Breast epithelium (tissue), 4 donors: Measurements from ENCODE around the gene DDX56. TPM values are rescaled to one million over a fixed set of nuclear protein-coding genes. Genes with fewer than 3 reads are reported as not detected.

Experiments used
- DNase-seq, 2 donors: peaks; one replicate each; pipeline ENCODE4 v3.0.0-alpha.2; 2019; ENCODE audit warnings: low spot score in 2 of 2
- H3K27ac ChIP-seq, 2 donors: fragments of 200-600 bp; sonication (generic) in 1 of 2; one replicate each; pipeline ENCODE4 v1.5.1; 2016 to 2019; ENCODE audit warnings: mild to moderate bottlenecking in 1 of 2
- H3K27me3 ChIP-seq, 2 donors: fragments of 200-600 bp; sonication (generic) in 1 of 2; one replicate each; pipeline versions ENCODE4 v1.5.1 to v1.6.0; 2017 to 2019; ENCODE audit warnings: control low read depth in 1 of 2, mild to moderate bottlenecking in 1 of 2
- H3K36me3 ChIP-seq: fragments of 200-600 bp; one replicate; pipeline ENCODE4 v1.5.1; 2019
- H3K4me1 ChIP-seq, 2 donors: fragments of 200-600 bp; sonication (generic); one replicate each; pipeline ENCODE4 v1.5.1; 2016 to 2019; ENCODE audit warnings: control low read depth in 1 of 2
- H3K4me3 ChIP-seq, 3 donors: fragments of 200-600 bp; sonication (generic); 1 replicate in 2 of 3; 2 replicates in 1 of 3; pipeline ENCODE4 v1.5.1; 2016 to 2019; ENCODE audit warnings: mild to moderate bottlenecking in 3 of 3, moderate library complexity in 2 of 3
- H3K9me3 ChIP-seq, 2 donors: fragments of 200-600 bp; sonication (generic) in 1 of 2; one replicate each; pipeline ENCODE4 v1.5.1; 2016 to 2019; ENCODE audit warnings: control low read depth in 1 of 2
- POLR2A ChIP-seq: fragments of 450-650 bp; IDR thresholded peaks from one replicate; pipeline ENCODE4 v1.6.1; 2016; ENCODE audit warnings: antibody characterized with exemption, mild to moderate bottlenecking, moderate library complexity
- POLR2AphosphoS5 ChIP-seq, 3 donors: sonication (generic); formaldehyde crosslinking; IDR thresholded peaks; one replicate each; pipeline ENCODE4 v1.6.1; 2017; ENCODE audit warnings: antibody characterized with exemption in 3 of 3
- intact Hi-C: fragments of 100-400 bp; cut with DNase I; formaldehyde crosslinking; loops from one replicate; pipeline ENCODE4 v1.15.1; 2023; ENCODE audit warnings: low total_unique reads
- total RNA-seq, 3 donors: library from RNA; depleted of rRNA; stranded (reverse); fragments of >200 nt; gene quantifications; one replicate each; pipeline ENCODE4 v1.1.0, GENCODE V29; 2016
- TF ChIP-seq, protein P1 (sequence below), 3 donors: fragments of 450-650 bp; IDR thresholded peaks; one replicate each; pipeline ENCODE4 v1.5.1; 2016 to 2017; ENCODE audit warnings: antibody characterized with exemption in 3 of 3, mild to moderate bottlenecking in 3 of 3, moderate library complexity in 3 of 3

Gene DDX56
- total RNA-seq, 3 donors from 2014 or later = 48.6 to 61.9 (median 61.8) TPM

DNA sequence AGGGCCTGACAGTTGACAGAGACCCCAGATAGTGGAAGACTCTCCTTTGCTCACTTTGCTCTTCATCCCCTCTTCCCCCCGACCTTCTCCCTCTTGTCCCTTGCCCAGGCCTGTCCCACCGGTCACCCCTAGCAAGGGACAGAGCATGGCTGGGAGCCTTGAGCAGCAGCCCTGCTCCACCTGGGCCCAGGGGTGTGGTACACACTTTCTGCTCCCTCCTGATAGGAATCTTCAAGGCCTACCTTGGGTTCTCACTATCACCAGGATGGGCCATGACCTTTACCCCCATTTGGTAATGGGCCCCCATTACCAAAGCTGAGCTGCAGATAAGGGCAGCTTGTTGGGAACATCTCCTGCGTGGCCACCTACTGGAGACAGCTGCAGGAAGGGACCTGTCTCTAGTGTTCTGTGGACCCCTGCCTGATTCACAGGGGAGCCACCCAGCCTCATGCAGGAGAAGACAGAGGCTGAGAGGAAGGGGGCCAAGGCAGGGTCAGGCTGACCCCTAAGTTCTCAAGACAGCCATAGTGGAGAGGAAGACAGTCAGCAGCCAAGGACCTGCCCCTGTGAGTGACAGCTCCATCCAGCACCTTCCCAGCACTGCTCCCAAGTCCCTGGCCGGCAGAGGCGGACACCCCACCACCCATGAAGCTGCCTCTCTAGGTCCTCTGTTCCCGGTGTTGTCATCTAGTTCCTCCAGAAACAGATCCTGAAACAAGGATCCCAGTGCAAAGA lies 31.7 kb downstream of the DDX56 start:
- DNase-seq = no peak
- no peak overlapping the region for H3K4me3 ChIP-seq
- peak overlapping the region in 1 of 2 donors; percentile 86 for H3K27ac ChIP-seq
- no peaks in the 10 kb centered on the region for H3K27me3 ChIP-seq
- peaks cover 0 to 11% of the 10 kb centered on the region in 2 donors for H3K4me1 ChIP-seq
- intact Hi-C loops = no loop called here
- no peaks in the 10 kb centered on the region for H3K36me3 ChIP-seq
- TF ChIP-seq POLR2AphosphoS5 (IDR thresholded peaks at IDR 0.05) = no peak
- TF ChIP-seq, protein P1, sequence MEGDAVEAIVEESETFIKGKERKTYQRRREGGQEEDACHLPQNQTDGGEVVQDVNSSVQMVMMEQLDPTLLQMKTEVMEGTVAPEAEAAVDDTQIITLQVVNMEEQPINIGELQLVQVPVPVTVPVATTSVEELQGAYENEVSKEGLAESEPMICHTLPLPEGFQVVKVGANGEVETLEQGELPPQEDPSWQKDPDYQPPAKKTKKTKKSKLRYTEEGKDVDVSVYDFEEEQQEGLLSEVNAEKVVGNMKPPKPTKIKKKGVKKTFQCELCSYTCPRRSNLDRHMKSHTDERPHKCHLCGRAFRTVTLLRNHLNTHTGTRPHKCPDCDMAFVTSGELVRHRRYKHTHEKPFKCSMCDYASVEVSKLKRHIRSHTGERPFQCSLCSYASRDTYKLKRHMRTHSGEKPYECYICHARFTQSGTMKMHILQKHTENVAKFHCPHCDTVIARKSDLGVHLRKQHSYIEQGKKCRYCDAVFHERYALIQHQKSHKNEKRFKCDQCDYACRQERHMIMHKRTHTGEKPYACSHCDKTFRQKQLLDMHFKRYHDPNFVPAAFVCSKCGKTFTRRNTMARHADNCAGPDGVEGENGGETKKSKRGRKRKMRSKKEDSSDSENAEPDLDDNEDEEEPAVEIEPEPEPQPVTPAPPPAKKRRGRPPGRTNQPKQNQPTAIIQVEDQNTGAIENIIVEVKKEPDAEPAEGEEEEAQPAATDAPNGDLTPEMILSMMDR (IDR thresholded peaks at IDR 0.05) = no peak
- no peak for TF ChIP-seq POLR2A
- H3K9me3 ChIP-seq = no peaks in the 10 kb centered on the region

DNA sequence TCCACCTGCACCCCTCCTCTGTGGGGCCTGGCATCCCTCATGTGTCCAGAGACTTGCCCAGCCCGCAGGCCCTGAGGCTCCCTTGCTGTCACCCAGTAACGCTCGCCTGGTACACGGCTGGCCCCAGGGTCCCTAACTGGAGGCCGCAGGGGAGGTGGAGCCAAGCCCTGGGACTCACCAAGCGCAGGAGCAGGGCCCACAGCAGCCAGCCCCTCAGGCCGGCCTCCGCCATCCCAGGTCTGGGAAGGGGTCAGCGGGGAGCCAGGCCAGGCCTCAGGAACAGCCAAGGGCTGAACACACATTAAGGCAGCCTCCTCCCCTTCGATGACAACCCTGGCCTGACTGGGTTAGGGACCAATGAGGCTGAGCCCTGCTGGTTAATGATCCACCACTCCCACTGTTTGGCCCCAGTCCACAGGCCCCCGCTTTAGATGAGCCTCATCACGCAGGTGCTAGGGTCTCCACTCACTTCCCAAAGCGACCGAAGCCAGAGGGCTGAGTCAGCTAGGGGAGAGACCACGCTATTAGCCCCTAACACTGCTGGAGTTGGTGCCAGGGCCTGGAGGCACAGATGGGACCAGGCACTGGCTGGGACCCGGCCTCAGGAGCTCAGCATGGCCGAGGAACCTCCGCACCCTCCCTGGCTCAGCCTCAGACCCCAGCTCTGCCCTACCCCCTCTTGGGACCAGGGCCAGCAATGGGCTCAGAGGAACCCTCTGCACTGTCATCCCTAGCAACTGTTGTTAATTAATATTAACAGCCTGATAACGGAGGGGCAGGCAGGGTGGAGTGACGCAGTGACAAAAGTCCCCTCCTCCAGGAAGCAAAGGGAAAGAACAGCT lies 32.5 kb downstream of the DDX56 start, which contains the start of gene NPC1L1:
Gene NPC1L1, minus strand, starts transcription at position 303 of the 842 bp plus-strand sequence. Its CDS starts 71 bp downstream, at position 232.
- H3K4me1 ChIP-seq = peaks cover 0 to 11% of the 10 kb centered on the region in 2 donors
- DNase-seq = no peak
- no peak within 1 kb of the TSS for H3K4me3 ChIP-seq
- TF ChIP-seq POLR2A (no peak), POLR2AphosphoS5 (IDR thresholded peaks at IDR 0.05) (no peak)
- TF ChIP-seq, protein P1 (IDR thresholded peaks at IDR 0.05) = no peak
- H3K27ac ChIP-seq = peak within 1 kb of the TSS in 1 of 2 donors; percentile 86
- intact Hi-C loops = no loop called here
- no peaks in the 10 kb centered on the region for H3K9me3 ChIP-seq
- no peaks in the 10 kb centered on the region for H3K27me3 ChIP-seq
- no peaks in the 10 kb centered on the region for H3K36me3 ChIP-seq

DNA sequence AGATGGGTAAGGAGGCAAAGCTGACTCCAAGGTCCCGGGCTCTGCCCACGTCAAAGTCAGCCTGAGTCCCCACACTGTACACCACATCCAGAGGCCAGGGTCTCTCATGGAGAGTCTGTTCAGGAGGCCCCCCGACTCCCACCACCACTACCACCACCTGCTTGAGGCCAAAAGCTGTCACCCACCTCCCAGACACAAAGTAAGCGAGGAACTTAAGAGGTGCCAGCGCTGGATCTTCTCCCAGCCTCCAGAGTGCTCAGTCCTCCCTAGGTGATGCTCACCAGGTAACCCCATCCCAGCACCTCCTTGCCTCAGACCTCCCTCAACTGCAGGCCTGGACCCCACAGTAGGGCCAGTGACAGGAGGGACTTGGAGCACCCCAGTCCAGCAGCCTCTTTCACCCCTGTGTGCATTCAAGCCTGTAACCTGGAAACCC lies 33.1 kb downstream of the DDX56 start:
- H3K4me3 ChIP-seq = no peak overlapping the region
- peaks cover 0 to 11% of the 10 kb centered on the region in 2 donors for H3K4me1 ChIP-seq
- intact Hi-C loops = no loop called here
- H3K36me3 ChIP-seq = no peaks in the 10 kb centered on the region
- no peak overlapping the region for H3K27ac ChIP-seq
- no peaks in the 10 kb centered on the region for H3K27me3 ChIP-seq
- no peaks in the 10 kb centered on the region for H3K9me3 ChIP-seq
- no peak for DNase-seq
- TF ChIP-seq POLR2AphosphoS5 (IDR thresholded peaks at IDR 0.05) (no peak), POLR2A (no peak)
- TF ChIP-seq, protein P1 (IDR thresholded peaks at IDR 0.05) = no peak

DNA sequence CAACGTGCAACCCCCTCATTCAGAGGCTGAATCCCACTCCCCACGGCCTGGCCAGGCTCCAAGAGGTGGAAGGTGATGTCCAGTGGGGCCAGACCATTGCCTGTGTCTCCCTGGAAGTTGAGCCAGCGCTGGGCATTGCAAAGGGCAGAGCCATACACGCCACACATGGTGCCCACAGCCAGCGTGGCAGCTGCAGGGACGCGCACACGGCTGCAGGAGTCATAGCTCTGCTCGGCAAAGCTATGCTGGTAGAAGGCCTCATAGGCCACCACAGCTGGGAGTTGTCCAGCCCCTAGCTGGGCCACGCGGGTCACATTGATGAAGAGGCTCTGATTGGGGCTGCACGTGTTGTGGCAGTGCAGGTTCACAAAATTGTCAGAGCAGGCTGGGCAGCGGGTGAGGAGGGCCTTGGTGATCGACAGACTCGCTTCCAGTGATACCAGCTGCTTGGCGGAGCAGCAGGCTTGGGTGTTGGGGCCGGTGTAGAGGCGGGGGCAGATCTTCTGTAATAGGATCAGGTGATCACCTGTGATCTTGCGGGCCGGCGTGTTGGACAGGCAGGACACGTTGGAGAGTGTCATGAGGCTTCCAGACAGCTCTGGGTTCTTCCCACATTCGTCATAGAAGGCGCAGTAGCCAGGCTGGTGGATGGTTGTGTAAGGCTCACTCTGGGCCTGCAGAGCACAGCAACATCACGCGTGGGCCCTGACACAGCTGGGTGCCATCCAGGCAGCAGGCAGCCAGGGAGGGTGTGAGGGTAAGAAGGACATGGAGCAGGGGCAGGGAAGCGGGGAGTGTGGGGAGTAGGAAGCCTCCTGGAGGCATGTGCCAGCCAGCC lies 33.8 kb downstream of the DDX56 start:
- no peak for DNase-seq
- TF ChIP-seq POLR2A (no peak), POLR2AphosphoS5 (IDR thresholded peaks at IDR 0.05) (no peak)
- TF ChIP-seq, protein P1 (IDR thresholded peaks at IDR 0.05) = no peak
- Histone ChIP-seq H3K36me3 (no peaks in the 10 kb centered on the region), H3K9me3 (no peaks in the 10 kb centered on the region), H3K27me3 (no peaks in the 10 kb centered on the region), H3K4me1 (peaks cover 0 to 11% of the 10 kb centered on the region in 2 donors), H3K27ac (no peak overlapping the region), H3K4me3 (no peak overlapping the region)
- intact Hi-C loops = loop anchor here (2.0 kb wide), 1 partner anchor 57 kb away; no protein-coding TSS in a partner anchor
